ENCODE measurements around the gene DNAJC27.

- TF ChIP-seq CTCF (IDR thresholded peaks at IDR 0.05) (no peak), POLR2A (IDR thresholded peaks at IDR 0.05) (no peak)
Measured at GRCh38 chr2:24918326-24919036, 53.3 kb downstream of the DNAJC27 start.

All from testis (tissue), 2 donors.